NB4 (cell line): ENCODE measurements around the gene TTL.

ENCODE experiments used
- DNase-seq: peaks from one replicate; pipeline ENCODE4 v3.0.0; 2010; ENCODE audit warnings: low read depth
- H3K4me3 ChIP-seq: one replicate; pipeline ENCODE4 v1.5.1; 2011; ENCODE audit warnings: mild to moderate bottlenecking, low read depth, low read length, moderate library complexity
- MYC ChIP-seq: IDR thresholded peaks from 2 replicates; pipeline ENCODE4 v1.6.1; 2011; ENCODE audit warnings: low read depth, low read length
- POLR2A ChIP-seq: IDR thresholded peaks from 2 replicates; pipeline ENCODE4 v1.6.1; 2011; ENCODE audit warnings: mild to moderate bottlenecking; ENCODE audit not compliant: insufficient read length; ENCODE audit errors: extremely low read depth
- TF ChIP-seq, protein P1 (sequence below): IDR thresholded peaks from 2 replicates; pipeline ENCODE4 v1.6.1; 2011; ENCODE audit warnings: low read depth, low read length
- TF ChIP-seq, protein P2 (sequence below): IDR thresholded peaks from one replicate; pipeline ENCODE4 v1.5.1; 2012; ENCODE audit warnings: low read depth, low read length

Gene TTL

DNA sequence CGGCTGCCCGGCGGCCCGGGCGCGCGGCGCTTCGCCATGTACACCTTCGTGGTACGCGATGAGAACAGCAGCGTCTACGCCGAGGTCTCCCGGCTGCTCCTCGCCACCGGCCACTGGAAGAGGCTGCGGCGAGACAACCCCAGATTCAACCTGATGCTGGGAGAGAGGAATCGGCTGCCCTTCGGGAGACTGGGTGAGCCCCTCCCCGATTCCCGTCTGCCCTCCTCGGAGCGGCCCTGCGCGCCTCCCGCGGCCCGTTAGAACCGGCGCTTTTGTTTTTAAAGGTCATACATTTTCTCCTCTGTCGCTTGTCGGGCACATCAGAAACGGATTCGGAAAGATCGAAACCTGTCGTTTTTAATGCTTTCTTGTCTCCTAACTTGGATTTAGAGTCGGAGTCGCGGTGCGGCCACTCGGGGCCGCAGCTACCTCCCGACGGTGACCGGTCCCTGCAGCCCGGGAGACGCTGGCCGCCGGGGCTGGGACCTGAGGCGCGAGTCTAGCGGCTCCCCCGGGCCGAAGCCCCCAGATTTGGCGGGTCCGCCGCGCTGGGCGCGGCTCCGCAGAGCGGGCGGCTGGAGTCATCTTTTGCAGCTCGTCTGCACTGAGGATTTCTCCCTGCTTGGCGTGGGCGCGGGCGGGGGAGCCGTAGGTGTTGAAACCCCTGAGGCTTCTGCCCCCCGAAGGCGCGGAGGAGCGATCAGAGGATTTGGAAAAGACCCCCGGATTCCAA, 519 bp downstream of the TTL start:
- peak; percentile 73 for DNase-seq

DNA sequence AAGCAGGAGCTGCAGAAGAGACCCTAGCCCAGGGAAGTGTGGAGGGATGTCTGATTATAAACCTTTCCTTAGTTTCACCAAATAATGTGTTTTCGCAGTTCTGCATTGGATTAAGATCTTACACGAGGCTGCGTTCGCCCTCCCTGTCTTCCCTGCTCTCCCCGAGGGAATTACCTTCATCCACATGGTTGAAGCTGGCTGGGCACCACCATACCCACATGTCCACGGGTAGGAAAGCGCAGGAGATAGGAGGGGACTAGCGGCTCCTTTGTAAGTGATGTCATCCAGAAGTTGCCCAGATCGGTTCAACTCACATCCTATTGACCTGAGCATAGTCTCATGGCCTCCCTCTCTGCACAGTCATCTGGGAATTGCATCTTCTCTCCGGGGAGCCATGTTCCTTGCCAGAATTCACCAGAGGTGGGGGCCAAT, 1.1 kb downstream of the TTL start:
- peak overlapping the region; percentile 77 for H3K4me3 ChIP-seq
- TF ChIP-seq, protein P1, sequence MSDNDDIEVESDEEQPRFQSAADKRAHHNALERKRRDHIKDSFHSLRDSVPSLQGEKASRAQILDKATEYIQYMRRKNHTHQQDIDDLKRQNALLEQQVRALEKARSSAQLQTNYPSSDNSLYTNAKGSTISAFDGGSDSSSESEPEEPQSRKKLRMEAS, result peak; percentile 87
- TF ChIP-seq, protein P2, sequence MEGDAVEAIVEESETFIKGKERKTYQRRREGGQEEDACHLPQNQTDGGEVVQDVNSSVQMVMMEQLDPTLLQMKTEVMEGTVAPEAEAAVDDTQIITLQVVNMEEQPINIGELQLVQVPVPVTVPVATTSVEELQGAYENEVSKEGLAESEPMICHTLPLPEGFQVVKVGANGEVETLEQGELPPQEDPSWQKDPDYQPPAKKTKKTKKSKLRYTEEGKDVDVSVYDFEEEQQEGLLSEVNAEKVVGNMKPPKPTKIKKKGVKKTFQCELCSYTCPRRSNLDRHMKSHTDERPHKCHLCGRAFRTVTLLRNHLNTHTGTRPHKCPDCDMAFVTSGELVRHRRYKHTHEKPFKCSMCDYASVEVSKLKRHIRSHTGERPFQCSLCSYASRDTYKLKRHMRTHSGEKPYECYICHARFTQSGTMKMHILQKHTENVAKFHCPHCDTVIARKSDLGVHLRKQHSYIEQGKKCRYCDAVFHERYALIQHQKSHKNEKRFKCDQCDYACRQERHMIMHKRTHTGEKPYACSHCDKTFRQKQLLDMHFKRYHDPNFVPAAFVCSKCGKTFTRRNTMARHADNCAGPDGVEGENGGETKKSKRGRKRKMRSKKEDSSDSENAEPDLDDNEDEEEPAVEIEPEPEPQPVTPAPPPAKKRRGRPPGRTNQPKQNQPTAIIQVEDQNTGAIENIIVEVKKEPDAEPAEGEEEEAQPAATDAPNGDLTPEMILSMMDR, result no peak
- TF ChIP-seq MYC (peak; percentile 74), POLR2A (no peak)
- DNase-seq, result peak; percentile 76

More for the DNA sequence above, 519 bp downstream of the TTL start:
- TF ChIP-seq, protein P2, result no peak
- TF ChIP-seq POLR2A, result peak; percentile 2
- H3K4me3 ChIP-seq, result peak overlapping the region; percentile 77

DNA sequence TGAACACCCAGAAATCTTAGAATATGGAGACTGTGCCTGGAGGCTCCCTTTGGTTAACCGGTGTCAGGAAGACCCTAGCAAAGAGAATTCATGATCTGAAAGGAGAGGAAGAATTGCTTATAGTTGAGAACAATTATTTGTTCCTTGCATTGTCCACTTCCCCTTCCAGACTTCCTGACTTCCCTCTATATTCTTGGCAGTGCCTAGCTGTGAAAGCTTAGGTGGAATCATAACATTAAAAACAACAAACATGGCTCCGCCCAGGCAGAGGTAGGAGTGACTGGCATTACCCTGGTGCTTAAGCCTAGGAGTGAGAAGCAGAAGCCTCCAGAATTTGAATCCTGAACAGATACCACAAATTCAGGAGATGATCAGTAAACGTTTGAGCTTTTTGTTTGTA, 1.9 kb downstream of the TTL start:
- no peak for DNase-seq
- H3K4me3 ChIP-seq, result peak overlapping the region; percentile 77
- TF ChIP-seq, protein P1, result no peak
- TF ChIP-seq, protein P2, result no peak
- no peak for TF ChIP-seq POLR2A

DNA sequence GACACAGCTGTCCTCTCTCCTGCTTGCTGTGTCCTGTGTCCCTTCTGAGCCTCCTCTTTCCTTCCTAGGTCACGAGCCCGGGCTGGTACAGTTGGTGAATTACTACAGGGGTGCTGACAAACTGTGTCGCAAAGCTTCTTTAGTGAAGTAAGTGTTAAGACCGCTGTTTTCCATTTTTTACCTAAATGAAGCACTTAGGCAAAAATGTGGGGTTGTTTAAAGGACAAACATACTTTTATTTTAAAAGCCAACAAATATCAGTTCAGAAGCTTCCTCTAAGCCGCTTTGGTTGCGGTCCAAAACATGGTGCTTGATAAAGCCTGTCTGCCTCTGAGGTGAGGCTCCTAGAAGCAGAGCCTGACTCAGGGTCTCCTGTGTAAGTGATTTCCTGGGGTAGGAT, 3.9 kb downstream of the TTL start:
- TF ChIP-seq, protein P2, result no peak
- TF ChIP-seq, protein P1, result no peak
- no peak for TF ChIP-seq MYC
- TF ChIP-seq POLR2A, result no peak
- H3K4me3 ChIP-seq, result no peak overlapping the region
- no peak for DNase-seq

DNA sequence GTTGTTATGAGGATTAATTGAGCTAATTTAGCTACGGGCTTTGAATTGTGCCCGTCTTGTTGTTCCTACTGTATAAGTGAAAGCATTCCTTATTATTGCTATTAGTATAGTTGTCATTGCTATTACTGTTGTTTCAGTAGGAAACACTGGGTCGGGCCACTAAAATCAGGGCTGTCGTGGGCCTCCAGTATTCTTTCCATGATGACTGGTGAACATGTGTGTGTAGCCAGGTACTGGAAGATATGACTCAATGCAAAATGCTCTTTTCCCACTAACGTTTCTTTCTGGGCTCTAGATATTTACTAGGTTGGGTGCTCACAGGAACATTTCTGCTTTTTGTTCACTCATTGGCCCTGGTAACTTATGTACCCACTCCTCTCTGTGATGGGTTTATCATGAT, 4.9 kb downstream of the TTL start:
- DNase-seq, result no peak
- TF ChIP-seq, protein P1, result no peak
- TF ChIP-seq MYC (no peak), POLR2A (no peak)
- TF ChIP-seq, protein P2, result no peak
- H3K4me3 ChIP-seq, result no peak overlapping the region
